SKM-1 treated with dmso at 0.1 percent for 144 hours (cell line): ENCODE measurements around the gene DNM1.

Source experiments
- DNase-seq: peaks from one replicate; lab custom pipeline; 2025; ENCODE audit not compliant: unreplicated experiment; lab: John Stamatoyannopoulos, UW

The DNM1 gene

DNA sequence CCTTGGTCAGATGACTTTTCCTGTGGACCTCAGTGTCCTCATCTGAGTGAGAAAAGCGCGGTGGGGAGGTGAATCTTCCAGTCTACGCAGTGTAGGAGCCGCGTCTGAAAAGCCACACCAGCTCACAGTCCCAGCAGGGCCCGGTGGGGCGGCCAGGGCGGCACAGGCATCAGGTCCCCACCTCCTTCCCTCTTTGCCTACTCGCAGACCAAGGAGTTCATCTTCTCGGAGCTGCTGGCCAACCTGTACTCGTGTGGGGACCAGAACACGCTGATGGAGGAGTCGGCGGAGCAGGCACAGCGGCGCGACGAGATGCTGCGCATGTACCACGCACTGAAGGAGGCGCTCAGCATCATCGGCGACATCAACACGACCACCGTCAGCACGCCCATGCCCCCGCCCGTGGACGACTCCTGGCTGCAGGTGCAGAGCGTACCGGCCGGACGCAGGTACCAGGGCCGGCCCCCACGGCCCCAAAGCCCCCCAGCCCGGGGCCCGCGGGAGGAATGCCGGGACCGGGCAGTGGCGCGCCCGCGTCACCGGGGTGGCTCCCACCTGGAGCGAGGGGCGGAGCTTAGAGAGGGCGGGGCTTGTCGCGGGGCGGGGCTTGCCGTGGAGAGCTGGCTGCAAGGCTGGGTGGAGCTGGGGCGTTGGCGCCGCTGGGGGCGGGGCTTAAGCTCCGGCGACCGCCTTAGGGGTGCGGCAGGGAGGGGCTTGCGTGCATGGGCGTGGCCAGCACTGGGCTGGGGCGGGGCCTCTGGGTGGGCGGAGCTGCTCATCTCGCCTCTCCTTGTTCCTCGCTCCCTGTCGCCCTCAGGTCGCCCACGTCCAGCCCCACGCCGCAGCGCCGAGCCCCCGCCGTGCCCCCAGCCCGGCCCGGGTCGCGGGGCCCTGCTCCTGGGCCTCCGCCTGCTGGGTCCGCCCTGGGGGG, 47.0 kb downstream of the DNM1 start:
- DNase-seq: no peak

DNA sequence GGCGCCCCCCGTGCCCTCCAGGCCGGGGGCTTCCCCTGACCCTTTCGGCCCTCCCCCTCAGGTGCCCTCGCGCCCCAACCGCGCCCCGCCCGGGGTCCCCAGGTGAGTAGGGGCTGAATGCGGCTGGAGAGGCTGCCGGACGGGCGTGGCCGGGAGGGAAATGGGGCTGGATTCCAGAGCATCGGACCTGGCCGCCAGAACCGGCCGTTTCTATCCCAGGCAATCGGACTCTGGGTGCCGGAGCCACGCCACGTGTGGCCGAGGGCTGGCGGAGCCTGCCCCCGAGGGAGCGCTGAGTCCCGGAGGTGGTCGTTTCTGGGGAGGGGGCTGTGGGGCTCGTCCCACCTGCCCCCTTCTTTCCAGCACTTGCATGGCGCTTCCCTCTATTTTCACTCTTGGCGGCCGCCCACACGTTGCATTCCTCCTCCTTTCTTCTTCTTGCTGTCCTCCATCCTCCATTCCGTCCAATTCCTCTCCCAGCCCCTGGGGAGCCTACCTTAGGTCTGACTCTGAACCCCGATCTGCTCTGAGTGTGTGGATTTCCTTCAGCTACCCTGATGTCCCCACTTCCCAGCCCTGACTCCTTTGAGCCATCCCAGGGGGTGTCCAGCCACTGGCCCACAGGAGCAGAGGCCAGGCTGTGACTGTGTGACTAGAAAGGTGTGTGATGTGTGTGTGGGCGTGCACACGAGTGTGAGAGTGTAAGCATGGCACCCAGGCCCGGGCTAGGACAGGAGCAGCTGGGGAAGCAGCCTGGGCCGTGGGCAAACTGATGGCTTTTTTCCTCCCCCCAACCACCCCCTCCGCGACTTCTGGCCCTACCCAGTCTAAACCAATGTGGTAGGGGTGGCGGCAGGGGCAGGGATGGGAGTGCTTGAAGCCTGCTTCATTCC, 47.9 kb downstream of the DNM1 start:
- DNase-seq: no peak

DNA sequence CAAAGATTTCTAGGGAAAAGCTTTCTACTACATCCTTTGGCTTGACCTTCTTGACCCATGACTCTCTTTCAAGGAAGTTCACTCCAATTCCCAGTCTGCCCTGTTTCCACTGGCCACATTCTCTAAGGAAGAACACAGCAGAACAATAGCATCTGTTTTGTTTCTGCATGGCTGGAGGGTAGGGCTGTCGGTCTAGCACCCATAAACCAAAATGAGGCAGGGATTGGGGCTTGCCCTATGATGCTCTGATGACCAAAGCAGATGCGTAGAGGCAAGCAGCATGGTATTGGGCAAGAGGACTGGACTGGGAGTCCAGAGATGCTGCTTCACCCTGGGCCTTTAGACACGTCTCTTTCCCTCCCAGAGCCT, 48.5 kb downstream of the DNM1 start:
- no peak for DNase-seq

- no peak for DNase-seq
Observed at GRCh38 chr9:128252317-128253139, 49.3 kb downstream of the DNM1 start.

DNA sequence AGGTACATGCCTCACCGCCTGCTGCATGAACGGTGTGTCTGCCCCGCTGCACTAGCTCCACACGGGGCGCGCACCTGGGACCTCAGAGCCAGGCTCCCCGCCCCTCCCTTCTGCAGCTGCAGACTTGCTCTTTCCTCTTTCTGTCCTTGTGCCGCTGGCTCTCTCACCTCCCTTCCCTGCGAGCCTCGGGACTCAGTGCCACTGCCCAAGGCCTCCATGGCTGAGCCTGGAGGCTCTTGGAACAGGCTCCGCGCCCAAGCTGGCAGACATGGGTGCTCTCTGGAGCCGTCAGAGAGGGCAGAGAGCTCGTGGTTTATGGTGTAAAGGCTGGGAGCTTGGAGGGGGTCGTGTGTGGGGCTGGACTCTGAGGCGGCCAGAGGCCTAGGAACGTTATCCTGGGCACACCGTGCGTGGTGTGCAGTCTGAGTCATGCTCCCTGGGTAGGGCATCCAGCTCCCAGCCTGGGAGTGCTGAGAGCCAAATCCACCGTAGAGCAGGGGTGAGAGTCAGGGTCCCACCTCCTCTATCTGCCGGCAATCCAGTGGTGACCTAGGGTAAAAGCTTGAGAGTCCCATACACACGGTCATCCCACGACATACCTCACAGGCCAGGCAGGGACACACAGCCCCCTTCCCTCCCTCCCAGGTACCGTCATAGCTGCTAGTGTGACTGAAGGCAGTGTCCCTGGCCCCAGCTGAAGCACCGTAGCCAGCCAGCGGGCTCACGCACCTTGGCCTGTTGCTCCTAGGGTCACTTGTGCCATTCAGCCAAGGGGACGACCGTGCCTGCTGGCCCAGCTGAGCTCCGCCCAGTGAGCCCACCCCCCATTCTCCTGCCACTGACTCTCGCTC, 50.2 kb downstream of the DNM1 start:
- no peak for DNase-seq

- no peak for DNase-seq
Observed at GRCh38 chr9:128253991-128254346, 50.8 kb downstream of the DNM1 start.

GRCh38 chr9:128254362-128254761, 51.2 kb downstream of the DNM1 start:
- no peak for DNase-seq

GRCh38 chr9:128254855-128255759, 51.9 kb downstream of the DNM1 start:
- DNase-seq: no peak

GRCh38 chr9:128257086-128257825, 54.1 kb downstream of the DNM1 start:
- no peak for DNase-seq

- DNase-seq: no peak
Observed at GRCh38 chr9:128257907-128258306, 54.7 kb downstream of the DNM1 start.

DNA sequence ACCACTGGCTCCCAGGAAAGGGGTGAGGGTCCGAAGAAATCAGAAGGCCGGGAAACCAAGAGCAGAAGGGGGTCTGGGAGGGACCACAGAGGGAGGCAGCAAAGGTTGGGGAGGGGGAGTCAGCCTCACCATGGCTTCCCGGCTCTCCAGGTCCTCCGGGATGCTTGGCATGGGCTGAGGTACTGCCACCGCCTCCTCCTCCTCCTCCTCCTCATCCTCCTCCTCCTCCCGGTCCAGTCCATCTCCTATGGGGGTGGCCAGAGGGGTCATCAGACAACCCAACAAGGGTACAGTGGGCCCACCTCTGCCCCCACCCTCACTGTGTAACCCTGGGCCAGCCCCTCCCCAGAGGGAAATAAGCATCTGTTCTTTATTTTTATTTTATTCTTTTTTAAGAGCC, 55.1 kb downstream of the DNM1 start:
- DNase-seq: no peak

DNA sequence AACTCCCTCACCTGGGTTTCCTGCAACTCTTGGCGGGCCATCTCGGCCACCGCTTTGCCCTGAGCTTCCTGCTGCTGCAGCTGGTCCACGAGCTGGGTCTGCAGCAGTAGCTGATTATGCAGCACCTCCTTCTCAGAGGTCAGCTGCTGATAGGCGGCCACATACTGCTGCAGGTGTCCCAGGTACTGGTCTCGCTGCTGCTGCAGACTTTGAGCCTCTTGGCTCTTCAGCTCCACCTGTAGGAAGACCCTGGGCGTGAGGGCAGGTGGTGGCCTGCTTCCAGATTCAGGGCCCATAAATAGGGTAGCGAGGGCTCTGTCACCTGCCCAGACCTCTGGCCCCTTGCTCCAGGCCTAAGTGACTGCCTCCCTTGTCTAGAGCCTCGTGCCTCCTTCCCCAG, 56.0 kb downstream of the DNM1 start:
- no peak for DNase-seq

- no peak for DNase-seq
Observed at GRCh38 chr9:128260340-128260739, 57.2 kb downstream of the DNM1 start.

DNA sequence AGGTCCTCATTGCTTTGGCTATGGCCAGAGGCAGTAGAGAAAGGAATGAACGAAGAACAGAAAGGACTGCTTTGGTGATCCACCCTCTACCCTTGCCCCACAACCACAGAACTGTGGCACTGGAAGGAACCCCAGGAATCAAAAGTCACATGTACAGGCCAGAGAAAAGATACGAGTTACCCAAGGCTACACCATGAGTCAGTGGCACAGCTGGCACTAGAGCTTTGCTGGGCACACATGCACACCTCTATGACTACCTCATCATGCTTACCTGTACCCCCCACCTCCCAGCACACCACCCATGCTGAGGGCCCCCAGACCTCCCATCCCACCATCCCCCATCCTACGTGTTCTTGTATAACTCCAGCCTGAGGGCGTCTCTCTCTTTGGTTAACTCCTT, 59.5 kb downstream of the DNM1 start:
- no peak for DNase-seq

- no peak for DNase-seq
Observed at GRCh38 chr9:128265348-128265847, 62.2 kb downstream of the DNM1 start.

DNA sequence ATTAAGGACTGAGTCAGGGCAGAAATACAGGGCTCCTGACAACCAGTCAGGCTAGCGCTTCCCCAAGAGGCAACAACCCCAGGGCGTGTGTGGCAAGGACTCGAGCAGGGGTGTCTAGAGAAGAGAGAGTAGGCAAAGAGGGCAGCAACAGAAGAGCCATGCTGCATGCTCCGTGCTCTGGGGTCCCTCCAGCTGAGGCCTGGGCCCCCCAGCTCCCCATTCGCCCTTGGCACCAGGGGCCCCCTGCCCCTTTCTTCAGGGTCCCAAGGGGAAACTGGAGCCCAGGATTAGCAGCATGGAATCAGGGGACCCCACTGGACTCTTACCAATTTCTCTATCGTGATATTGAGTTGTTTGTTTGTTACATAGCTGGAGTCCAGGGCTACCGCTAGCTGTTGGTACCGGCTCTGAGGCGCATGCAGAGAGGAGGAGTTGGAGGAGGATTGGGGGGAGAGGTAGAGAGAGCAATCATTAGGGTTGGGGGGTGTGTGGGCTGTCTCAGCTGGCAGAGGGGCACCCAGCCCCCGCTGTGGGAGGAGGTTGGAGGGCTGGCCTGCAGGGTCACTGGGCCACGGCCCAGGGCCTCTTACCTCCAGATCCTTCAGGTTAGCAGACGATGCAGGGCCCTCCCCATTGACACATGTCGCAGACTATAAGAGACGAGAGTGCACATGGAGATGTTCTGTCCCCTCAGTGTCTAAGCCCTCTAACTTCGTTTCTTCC, 63.9 kb downstream of the DNM1 start:
- DNase-seq: no peak

DNA sequence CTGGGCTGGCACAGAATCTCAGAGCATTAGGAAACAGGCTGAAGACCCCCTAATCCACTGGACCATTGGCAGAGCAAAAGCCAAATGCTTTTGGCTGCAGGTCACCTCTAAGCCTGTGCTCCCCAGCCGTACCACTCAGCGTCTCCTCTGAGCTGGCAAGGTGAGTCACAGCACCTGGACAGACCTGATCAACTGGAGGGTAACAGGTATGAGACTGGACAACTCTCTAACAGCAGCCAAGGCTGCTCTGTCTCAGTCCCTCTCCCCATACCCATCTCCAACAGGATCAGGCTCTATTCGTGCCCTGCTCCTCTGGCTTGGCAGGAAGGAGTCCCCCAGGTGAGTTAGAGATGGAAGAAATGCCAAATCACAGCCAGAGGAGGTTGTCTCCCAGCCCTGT, 67.9 kb downstream of the DNM1 start:
- DNase-seq: no peak

- DNase-seq: no peak
Observed at GRCh38 chr9:128271512-128271911, 68.3 kb downstream of the DNM1 start.
